ENCODE measurements around the gene FANK1.
"Not testable (repeated sequence)": the region's sequence is repeated elsewhere in the genome, so short reads cannot be mapped to it uniquely, and the experiment has no call there.

GRCh38 chr10:125903135-125903640 lies 6.8 kb downstream of the FANK1 start:
- TF ChIP-seq CTCF (conservative IDR thresholded peaks at IDR 0.05; ENCODE audit: low read depth, low read length); EZH2 (IDR thresholded peaks at IDR 0.05; ENCODE audit: borderline replicate concordance, low read depth, low read length, poor library complexity, severe bottlenecking): not testable (repeated sequence)
